HG02571 (cell line): ENCODE data around the gene CHRND.
A peak's percentile ranks its signal among the peaks of the same experiment; 100 is the strongest.

Experiments used
- ATAC-seq: cut with Tn5 transposase; IDR thresholded peaks from one replicate; pipeline ENCODE4 v1.9.1; 2021; ENCODE audit warnings: mild to moderate bottlenecking, moderate library complexity; ENCODE audit not compliant: unreplicated experiment

The CHRND gene

DNA sequence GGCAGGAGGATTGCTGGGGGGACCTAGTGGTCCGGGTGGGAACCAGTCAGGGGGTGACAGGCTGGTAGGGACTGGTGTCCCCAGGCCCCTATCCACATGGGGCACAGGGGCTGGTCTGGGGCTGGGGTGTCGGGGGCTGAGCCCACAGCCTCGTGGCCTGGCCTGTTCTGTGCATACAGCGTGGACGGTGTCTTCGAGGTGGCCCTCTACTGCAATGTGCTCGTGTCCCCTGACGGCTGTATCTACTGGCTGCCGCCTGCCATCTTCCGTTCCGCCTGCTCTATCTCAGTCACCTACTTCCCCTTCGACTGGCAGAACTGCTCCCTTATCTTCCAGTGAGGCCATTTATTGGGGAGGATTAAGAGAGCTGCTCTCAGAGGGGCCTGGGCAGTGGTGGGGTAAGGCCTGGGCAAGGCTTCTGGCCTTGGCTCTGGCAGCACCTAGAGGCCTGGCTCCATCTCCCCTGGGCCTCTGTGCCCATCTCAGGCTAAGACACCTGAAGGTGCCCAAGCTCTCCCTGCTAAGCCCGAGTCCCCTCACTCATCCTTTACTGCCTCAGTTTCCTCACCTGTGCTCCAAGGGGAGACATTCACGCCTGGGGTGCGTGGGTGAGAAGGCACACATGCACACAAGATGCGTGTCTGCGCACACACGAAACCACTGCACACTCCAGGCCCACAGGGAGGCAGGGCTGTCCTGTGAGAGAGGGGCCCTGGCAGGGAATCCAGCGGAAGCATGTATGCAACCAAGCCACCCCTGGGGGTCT is 15.4 kb downstream of the CHRND start:
- ATAC-seq = no peak

DNA sequence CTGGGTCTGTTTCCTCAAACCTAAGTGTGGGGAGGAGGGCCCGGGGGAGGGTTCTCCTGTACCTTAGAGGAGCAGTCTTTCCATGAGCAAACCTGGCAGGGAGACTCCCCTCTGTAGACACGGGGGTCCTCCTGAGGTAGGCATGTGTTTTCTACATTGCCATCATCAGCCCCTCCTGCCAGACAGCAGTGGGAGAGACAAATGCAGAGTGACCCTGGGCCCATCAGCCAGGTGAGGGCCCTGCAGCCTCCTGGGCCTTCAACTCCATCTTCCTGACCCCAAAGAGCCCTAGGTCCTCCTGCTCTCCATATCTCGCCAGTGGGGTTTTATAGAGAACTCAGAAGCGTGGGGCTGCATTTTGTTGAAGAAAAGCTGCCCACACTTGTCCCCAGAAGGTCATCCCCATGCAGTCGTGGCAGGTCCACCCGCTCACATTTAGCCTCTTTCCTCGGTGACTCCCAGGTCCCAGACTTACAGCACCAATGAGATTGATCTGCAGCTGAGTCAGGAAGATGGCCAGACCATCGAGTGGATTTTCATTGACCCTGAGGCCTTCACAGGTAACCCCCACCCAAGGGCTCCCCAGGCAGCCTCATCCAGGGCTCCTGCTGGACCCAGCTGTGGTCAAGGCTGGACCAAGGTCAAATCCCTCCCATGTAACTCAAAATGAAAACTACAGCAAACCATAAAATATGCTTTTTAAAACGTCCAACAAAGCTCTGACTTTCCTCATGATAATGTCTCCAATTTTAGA is 16.2 kb downstream of the CHRND start:
- ATAC-seq = no peak

DNA sequence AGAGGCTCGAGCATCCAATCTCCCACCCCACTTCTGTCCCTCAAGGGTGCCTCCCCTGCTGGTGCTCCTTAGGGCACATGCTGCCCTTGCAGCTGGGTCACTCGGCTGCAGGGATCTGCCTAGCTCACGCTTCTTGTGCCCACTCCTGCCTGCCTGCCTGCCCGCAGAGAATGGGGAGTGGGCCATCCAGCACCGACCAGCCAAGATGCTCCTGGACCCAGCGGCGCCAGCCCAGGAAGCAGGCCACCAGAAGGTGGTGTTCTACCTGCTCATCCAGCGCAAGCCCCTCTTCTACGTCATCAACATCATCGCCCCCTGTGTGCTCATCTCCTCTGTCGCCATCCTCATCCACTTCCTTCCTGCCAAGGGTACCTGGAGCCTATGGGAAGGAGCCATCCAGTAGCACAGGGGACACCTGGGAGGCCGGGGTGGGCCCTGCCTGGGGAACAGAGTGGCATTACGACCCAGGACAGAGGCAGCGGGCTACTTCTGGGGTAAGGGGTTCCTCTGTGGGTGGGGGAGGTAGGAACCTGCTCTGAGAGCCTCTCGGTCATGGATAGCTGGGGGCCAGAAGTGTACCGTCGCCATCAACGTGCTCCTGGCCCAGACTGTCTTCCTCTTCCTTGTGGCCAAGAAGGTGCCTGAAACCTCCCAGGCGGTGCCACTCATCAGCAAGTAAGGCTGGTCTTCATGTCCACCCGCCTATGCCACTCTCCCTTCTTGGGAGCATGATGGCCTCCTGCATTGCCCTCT is 16.9 kb downstream of the CHRND start:
- ATAC-seq = no peak

DNA sequence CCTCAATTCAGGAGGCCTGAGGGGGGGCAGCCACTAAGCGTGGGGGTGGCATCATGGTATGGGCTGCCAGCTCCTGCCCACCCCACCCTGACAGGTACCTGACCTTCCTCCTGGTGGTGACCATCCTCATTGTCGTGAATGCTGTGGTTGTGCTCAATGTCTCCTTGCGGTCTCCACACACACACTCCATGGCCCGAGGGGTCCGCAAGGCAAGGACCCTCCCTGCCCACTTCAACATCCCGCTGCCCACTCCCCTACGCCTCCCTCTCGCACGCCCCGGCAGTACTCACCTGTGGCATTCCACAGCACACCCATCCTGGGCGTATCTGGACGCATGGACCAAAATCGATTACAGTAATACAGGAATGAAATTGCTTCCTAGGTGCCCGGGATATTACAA is 17.5 kb downstream of the CHRND start:
- ATAC-seq = no peak

DNA sequence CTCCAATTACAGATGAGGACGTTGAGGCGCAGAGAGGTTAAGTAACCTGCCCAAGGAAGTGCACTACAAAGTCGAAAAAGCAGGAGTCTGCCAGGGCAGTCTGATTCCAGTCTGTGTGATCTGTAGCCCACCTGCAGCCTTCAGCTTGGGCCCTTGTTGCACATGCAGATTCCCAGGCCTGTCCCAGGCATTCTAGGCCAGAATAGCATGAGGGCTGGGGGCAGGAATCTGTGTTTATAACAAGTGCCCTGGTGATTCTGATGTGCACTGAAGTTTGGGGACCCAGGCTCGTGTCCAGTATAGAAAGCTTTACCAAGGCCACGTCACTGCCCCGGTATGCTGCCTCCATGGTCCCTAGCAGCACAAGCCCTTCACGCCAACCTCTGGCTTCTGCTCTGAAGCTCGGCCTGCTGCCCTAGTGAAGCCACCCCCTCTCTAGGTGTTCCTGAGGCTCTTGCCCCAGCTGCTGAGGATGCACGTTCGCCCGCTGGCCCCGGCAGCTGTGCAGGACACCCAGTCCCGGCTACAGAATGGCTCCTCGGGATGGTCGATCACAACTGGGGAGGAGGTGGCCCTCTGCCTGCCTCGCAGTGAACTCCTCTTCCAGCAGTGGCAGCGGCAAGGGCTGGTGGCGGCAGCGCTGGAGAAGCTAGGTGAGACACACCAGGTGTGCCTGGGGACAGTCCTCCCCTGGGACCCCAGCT is 18.1 kb downstream of the CHRND start:
- ATAC-seq = no peak

DNA sequence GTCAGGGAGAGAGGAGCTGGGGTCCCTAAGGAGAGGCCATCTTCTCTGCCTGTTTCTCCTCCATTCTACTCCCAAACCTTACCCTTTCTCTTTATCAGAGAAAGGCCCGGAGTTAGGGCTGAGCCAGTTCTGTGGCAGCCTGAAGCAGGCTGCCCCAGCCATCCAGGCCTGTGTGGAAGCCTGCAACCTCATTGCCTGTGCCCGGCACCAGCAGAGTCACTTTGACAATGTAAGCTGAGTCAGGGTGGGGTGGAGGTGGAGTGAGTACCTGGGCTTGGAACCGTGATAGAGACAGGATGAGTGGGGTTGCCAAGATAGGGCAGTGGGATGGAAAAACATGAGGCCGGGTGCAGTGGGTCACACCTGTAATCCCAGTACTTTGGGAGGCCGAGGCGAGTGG is 18.7 kb downstream of the CHRND start:
- ATAC-seq = no peak

DNA sequence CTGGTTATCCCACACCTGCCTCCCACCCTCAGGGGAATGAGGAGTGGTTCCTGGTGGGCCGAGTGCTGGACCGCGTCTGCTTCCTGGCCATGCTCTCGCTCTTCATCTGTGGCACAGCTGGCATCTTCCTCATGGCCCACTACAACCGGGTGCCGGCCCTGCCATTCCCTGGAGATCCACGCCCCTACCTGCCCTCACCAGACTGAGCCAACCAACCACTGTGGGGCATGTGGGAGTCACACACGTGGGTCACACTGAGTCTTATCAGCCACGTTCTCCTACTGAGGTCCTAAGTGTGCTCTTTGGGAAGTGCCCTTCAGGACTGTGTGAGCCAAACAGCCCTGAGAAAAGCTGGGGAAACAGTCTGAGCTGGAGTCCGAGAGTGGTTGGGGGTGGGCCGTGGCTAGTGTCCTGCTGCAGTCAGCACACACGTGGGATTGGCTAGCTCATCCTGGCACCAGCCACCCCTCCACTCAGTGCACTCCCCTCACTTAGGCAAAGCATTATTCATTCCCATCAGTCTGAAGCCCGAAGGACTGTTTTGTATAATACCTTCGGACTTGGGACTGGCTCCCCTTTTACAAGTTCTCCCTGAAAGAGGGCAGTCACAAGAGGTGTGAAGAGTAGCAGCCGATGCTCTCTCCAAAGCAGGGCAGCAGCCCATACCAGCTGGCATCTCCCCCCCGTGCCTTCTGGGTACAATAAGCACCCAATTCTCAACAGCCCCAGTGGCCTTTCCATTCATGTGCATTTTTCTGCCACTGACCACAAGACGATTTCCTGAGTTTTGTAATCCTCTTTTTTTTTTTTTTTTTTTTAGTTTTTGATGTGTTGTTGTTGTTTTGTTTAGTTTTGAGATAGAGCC is 19.8 kb downstream of the CHRND start:
- ATAC-seq = no peak

DNA sequence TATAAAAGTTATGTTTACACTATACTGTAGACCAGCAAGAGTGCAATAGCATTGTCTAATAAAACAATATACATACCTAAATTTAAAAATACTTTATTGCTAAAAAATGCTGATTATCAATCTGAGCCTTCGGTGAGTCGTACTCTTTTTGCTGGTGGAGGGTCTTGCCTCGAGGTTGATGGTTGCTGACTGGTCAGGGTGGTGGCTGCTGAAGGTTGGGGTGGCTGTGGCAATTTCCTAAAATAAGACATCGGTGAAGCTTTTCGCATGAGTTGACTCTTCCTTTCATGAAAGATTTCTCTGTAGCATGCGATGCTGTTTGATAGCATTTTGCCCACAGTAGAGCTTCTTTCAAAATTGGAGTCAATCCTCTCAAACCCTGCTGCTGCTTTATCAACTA is 22.0 kb downstream of the CHRND start:
- no peak for ATAC-seq

DNA sequence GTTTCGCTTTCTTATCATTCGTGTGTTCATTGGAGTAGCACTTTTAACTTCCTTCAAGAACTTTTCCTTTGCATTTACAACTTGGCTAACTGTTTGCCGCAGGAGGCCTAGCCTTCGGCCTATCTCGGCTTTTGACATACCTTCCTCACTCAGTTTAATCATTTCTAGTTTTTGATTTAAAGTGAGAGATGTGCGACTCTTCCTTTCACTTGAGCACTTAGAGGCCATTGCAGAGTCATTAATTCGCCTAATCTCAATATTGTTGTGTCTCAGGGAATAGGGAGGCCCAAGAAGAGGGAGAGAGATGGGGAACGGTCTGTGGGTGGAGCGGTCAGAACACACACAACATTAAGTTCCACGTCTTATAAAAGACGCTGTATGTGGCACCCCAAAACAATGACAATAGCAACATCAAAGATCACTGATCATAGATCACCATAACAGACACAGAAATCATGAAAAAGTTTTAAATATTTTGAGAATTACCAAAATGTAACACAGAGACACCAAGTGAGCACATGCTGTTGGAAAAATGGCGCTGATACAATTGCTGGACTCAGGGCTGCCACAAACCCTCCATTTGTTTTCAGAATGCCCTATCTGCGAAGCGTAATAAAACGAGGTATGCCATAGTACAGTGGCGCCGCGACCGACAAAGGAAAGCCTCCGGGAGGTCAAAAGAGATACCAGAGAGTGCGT is 23.8 kb downstream of the CHRND start:
- ATAC-seq = no peak

DNA sequence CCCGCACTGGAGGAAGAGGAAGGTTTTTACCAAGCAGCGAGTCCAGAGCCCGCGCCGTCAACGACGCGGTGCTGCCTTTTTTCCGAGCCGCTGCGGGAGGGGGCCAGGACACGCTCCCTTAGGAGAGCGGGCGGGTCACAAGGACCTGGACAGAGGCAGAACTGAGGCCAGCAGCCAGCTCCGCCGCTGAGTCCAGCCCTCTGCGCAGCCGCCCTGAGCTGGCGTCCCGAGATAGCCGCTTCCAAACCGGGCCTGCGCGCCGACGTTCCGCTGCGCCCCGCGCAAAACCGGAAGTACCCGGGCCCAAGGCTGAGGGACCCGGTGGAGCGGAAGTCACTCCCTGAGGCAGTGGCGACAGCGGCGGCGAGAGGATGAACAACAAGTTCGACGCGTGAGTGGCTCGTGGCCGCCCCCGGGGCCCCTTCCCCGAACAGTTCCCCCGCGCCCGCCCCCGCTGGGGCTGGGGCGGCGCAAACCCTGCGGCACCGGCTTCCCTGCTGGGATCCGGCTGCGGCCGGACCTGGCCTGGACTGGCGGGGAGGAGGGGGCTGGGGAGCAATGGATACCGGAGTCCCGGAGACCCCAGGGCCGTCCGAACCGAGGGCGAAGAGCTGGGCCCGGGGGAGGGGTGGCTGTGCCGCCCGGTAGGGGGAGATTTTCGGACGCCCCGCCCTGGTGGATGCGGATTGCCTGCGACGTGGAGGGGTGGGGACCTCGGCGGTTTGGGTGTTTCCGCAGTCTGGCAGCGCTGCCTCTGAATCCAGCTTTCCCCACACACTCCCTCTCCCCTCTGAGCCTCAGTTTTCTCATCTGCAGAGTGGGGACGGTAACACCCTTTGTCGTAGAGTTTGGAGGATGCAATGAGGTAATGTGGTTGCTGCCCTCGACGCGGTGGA is 24.6 kb downstream of the CHRND start, which contains the start of the genes EIF4E2 and TIGD1:
Gene EIF4E2 (plus strand): TSS at position 336 of the 896 bp plus-strand sequence. CDS start 36 bp downstream, at position 372.
Gene TIGD1 (minus strand): TSS at position 204 of the 896 bp plus-strand sequence. CDS start 675 bp downstream, outside the sequence.
- peak; percentile 90 for ATAC-seq

DNA sequence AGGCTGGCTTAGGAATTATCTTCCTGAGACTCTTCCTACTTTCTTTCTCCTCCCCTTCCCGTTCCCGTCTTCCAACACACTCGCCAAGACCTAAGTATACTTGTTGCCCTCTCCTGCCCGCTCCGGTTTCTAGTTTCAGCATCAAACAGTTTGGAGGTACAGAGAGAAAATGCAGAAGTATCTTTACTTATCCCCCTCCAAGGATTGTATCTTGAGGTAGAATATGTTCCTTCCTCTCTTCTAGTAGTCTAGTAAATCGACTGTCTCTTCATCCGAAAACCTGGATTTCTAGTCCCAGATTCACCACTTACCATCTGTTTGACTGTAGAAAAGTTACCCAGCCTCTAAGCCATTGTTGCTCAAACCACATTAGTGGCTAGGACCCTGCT is 25.3 kb downstream of the CHRND start:
- ATAC-seq = no peak

DNA sequence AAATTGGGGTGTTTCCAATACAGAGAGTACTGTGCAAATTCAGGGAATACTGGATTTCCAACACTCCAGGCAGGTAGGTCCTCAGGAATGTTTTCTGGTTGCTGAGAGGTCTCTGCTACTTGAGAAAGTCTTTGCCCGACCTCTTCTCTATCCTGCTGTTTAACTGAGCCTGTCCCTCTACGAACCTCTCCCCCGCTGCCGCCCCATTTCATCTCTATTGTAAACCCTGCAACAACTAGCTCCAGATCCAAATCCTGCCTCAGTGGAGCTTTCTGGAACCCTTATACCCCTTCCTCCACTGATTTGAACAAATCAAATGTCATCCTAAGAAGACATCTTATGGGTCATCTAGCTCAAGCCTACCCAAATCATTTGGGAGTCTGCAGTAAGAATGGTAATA is 25.8 kb downstream of the CHRND start:
- ATAC-seq = no peak

DNA sequence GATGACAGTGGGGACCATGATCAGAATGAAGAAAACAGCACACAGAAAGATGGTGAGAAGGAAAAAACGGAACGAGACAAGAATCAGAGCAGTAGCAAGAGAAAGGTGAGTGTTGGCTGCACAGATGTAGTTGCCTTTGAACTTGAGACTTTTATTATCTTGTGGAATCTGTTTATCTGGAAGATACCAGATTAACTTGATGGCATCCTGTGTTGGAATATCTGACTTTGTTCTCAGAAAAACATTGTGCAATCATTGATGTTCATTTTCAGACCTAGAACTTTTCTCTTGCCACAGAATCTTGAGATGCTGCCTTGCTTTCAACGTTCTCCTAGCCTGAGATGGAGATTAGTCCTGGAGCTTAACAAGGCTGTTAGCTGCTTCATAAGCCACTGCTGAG is 30.5 kb downstream of the CHRND start:
- no peak for ATAC-seq

DNA sequence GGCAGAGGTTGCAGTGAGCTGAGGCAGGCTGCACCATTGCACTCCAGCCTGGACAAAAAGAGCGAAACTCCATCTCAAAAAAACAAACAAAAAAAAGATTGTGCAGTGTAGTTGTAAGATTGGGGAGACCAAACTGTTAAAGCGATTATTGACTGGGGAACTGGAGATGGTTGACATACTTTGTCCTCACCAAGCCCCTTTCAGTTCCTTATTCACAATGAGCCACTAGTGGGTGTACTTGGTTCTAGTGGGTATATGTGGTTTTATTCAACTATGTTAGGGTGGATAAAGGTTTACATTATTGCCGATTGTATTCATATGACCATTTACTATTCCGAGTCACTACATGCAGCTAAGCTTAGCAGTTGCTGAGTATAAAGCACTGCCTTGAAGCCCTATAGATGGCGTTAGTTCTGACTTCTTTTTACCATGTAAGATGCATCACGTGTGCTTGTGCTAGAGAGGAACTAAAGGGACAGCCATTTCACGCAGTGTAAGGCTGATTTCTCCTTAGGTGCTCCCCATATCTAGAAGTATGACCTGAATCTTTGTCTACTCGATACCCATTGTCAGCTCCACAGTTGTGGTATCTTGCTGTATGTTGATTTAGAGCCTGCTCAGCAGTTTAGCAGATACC is 36.7 kb downstream of the CHRND start:
- no peak for ATAC-seq

DNA sequence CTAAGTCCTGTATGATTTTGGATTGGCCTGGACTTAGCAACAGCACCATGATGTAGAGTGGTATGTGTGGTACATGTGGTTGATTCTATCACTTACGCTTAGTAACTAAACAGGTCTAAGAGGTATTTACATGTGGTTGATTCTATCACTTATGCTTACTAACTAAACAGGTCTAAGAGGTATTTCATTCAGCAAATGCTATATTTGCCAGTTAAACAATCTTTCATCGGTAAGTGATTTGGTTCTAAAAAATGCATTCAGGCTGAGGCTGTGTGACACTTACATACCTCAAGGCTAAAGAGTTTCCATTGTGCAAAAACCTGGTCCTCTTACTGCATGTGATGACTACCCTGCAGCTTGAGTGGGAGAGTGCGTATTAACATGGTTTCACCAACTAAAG is 37.6 kb downstream of the CHRND start:
- no peak for ATAC-seq

DNA sequence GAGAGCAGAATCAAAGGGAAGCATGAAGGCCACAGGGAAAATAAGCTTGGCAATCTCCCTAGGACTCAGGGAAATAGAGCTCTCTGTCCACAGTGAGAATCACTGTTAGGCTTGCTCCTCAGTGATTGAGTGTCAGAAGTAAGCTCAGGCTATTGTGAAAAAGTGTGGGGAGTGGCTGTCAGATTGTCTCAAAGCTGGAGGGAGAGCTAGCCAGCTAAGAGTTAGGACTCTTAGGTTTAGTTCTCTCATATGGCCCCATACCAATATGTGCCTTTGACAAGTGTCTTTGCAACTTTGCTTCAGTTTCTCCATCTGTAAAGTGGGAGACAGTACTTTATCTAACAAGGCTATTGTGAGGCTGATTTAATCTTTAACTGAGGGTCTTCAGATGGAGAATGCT is 41.8 kb downstream of the CHRND start:
- no peak for ATAC-seq

DNA sequence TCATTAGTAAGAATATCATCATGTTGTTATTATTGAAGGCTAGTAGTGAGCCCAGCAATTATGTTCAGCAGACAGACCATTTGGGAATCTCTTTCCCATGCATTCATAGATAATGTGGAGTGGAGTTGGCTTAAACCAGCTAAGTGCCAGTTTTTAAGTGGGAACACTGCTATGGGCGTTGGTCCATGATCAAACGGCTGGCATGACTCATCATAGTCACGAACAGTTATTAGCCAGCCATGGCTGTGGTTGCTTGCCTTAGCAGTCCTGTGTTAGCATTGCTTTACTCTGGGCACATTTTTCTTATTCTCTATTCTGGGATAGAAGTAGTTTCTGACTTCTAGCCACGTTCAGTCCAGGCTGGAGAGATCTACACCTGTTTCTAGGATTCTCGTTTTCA is 42.2 kb downstream of the CHRND start:
- no peak for ATAC-seq

DNA sequence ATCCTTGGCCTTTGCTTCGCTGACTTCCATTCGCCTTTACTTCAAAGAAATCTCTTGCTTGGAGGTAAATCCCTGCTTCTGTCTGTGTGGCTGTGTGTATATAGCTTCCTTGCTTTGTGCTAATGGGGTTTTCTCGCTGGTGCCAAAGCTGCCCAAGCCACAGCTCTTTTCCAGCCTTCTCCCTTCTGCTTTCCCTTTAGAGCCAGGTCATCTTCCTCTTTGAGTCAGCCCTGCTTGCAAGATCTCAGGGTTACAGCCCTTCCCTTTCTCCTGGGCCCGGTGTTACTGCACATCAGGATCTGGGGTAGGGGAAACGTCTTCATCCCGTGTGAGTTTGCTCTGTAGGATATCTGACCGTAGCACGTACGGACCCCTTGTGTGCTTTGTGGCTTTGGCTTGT is 43.6 kb downstream of the CHRND start:
- no peak for ATAC-seq
